ENCODE data around the gene DCLK1. TPM values are rescaled to one million over a fixed set of nuclear protein-coding genes. Genes with fewer than 3 reads are reported as not detected.

The DCLK1 gene
- total and polyA plus RNA-seq, 7 donors: 1.2 to 64.8 (median 10.2) TPM

DNA sequence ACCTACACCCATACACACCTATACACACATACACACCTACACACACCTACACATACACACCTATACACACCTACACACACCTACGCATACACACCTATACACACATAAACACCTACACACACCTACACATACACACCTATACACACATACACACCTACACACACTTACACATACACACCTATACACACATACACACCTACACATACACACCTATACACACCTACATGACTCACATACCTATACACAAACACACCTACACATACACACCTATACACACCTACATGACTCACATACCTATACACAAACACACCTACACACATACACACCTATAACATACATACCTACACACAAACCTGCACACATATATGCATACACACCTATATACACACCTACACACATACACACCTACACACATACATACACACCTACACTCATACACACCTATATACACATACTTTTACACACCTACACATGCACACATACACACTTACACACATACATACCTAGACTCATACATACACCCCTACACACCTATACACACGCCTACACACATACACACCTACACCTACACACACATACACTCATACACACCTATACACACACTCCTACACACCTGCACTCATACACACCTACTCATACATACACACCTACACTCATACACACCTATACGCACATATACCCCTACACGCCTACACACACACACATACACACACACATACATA, 368.0 kb downstream of the DCLK1 start:
- H3K27me3 ChIP-seq: no peaks in the 10 kb centered on the region
- no peak overlapping the region for H3K27ac ChIP-seq
- 73 to 85% methylated on average over 4 of the region's 4 CpGs for WGBS, 2 donors
- H3K36me3 ChIP-seq: no peaks in the 10 kb centered on the region
- H3K4me3 ChIP-seq: no peak overlapping the region
- no peak for DNase-seq
- H3K4me1 ChIP-seq: peaks cover 0 to 3% (median 1%) of the 10 kb centered on the region in 4 donors
- no peaks in the 10 kb centered on the region for H3K9me3 ChIP-seq
- TF ChIP-seq POLR2A (IDR thresholded peaks at IDR 0.05) (no peak), POLR2AphosphoS5 (IDR thresholded peaks at IDR 0.05) (no peak), EP300 (IDR thresholded peaks at IDR 0.05) (no peak)
- TF ChIP-seq, protein P1, sequence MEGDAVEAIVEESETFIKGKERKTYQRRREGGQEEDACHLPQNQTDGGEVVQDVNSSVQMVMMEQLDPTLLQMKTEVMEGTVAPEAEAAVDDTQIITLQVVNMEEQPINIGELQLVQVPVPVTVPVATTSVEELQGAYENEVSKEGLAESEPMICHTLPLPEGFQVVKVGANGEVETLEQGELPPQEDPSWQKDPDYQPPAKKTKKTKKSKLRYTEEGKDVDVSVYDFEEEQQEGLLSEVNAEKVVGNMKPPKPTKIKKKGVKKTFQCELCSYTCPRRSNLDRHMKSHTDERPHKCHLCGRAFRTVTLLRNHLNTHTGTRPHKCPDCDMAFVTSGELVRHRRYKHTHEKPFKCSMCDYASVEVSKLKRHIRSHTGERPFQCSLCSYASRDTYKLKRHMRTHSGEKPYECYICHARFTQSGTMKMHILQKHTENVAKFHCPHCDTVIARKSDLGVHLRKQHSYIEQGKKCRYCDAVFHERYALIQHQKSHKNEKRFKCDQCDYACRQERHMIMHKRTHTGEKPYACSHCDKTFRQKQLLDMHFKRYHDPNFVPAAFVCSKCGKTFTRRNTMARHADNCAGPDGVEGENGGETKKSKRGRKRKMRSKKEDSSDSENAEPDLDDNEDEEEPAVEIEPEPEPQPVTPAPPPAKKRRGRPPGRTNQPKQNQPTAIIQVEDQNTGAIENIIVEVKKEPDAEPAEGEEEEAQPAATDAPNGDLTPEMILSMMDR (IDR thresholded peaks at IDR 0.05): no peak
- intact Hi-C loops (cut with DNase I): no loop called here

DNA sequence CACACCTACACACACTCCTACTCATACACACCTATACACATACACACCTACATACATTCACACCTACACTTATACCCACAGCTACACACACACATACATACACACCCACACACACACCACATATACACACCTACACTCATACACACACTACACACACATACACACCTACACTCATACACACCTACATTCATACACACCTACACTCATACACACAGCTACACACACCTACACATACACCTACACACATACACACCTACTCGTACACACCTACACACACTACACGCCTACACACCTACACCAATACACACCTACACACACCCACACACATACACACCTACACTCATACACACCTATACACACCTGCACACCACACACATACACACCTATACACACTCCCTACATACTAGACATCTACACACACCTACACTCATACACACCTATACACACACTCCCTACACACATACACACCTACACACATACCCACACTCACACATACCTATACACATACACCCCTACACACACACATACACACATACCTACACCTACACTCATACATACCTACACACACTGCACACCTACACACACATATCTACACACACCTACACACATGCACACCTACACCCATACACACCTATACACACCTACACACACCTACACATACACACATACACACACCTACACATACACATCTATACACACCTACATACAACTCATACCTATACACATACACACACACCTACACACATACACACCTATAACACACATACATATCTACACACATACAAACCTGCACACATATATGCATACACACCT, 369.5 kb downstream of the DCLK1 start:
- Histone ChIP-seq H3K36me3 (no peaks in the 10 kb centered on the region), H3K9me3 (no peaks in the 10 kb centered on the region), H3K27me3 (no peaks in the 10 kb centered on the region), H3K4me1 (peaks cover 0 to 3% (median 1%) of the 10 kb centered on the region in 4 donors), H3K4me3 (no peak overlapping the region), H3K27ac (no peak overlapping the region)
- TF ChIP-seq, protein P1 (IDR thresholded peaks at IDR 0.05): no peak
- TF ChIP-seq POLR2AphosphoS5 (IDR thresholded peaks at IDR 0.05): no peak
- 87 to 95% methylated on average over 2 of the region's 2 CpGs for WGBS, 2 donors
- no peak for DNase-seq
- intact Hi-C loops (cut with DNase I): no loop called here

DNA sequence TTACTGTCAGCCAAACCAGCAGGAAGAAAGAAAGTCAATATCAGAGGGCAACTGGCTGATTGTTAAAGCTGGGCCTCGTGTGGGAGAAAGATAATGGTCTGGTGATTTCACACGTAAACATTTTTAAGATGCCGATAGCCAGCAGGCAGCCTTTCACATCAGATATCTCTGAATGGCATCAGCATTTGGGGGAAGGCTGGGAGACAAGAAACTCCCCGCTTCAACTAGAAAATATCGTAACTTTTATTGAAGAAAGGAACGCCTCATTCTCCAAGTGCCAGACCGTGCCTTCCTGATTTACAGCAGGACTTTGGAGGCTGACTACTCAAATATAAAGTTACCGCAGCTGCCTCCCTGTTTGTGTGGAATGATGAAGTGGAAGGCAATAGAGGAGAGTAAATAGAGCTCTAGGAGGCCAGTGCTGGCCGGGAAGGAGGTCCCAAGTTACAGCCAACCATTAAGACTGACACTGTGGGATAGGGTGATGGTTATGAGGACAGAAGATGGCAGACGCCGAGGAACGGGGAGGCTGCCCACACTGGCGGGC, 370.4 kb downstream of the DCLK1 start:
- Histone ChIP-seq H3K9me3 (no peaks in the 10 kb centered on the region), H3K4me1 (peaks cover 0 to 3% (median 1%) of the 10 kb centered on the region in 4 donors), H3K27ac (no peak overlapping the region), H3K36me3 (no peaks in the 10 kb centered on the region), H3K27me3 (no peaks in the 10 kb centered on the region), H3K4me3 (no peak overlapping the region)
- DNase-seq: no peak
- no peak for TF ChIP-seq POLR2AphosphoS5 (IDR thresholded peaks at IDR 0.05)
- TF ChIP-seq POLR2A (IDR thresholded peaks at IDR 0.05): no peak
- TF ChIP-seq, protein P1 (IDR thresholded peaks at IDR 0.05): no peak
- no peak for TF ChIP-seq EP300 (IDR thresholded peaks at IDR 0.05)
- whole genome bisulfite sequencing, 2 donors: 35 to 61% methylated on average over 13 of the region's 13 CpGs
- intact Hi-C loops (cut with DNase I): no loop called here

DNA sequence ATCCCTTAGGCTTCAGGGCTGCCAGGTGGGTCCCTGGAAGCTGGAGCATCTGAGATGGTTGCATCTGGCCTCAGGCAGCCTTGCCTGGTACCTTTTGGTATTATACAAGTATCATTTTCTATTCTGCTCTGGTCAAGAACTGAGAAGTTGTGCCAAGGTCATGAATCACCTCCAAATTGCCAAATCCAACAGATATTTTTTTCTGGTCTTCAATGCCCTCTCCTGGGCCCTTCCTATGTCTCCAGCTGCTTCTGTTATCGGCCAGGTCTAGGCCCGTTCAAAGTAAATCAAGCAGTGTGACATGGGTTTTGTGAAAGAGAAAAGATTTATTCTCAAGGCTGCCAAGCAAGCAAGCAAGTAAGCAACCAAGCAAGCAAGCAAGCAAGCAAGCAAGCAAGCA, 383.6 kb downstream of the DCLK1 start:
- Histone ChIP-seq H3K27ac (no peak overlapping the region), H3K4me3 (no peak overlapping the region), H3K36me3 (no peaks in the 10 kb centered on the region), H3K27me3 (no peaks in the 10 kb centered on the region), H3K4me1 (no peaks in the 10 kb centered on the region), H3K9me3 (no peaks in the 10 kb centered on the region)
- no peak for DNase-seq
- TF ChIP-seq POLR2A (IDR thresholded peaks at IDR 0.05): no peak
- no peak for TF ChIP-seq EP300 (IDR thresholded peaks at IDR 0.05)
- TF ChIP-seq POLR2AphosphoS5 (IDR thresholded peaks at IDR 0.05): no peak
- TF ChIP-seq, protein P1 (IDR thresholded peaks at IDR 0.05): no peak
- intact Hi-C loops (cut with DNase I): no loop called here
- 81 to 85% methylated on average over 2 of the region's 2 CpGs for WGBS, 2 donors
